Astrocyte of the spinal cord (primary cell): ENCODE measurements around the gene CHRNB2.
A peak's percentile ranks its signal among the peaks of the same experiment; 100 is the strongest.

ENCODE experiments used
- DNase-seq: peaks from one replicate; pipeline ENCODE4 v3.0.0; 2011; ENCODE audit warnings: low read depth, low spot score
- H3K4me3 ChIP-seq: 2 replicates; pipeline ENCODE4 v1.5.1; 2011; ENCODE audit warnings: low read depth, mild to moderate bottlenecking, low read length, moderate library complexity
- in situ Hi-C: cut with HindIII; loops from 2 replicates; pipeline ENCODE4 v1.10.0; 2017; ENCODE audit warnings: low sequenced_read_pairs
- TF ChIP-seq, protein P1 (sequence below): IDR thresholded peaks from 2 replicates; pipeline ENCODE4 v1.5.1; 2012; ENCODE audit warnings: low read depth, mild to moderate bottlenecking, low read length, inconsistent platforms

CHRNB2 gene

GRCh38 chr1:154607609-154608396, 40.2 kb downstream of the CHRNB2 start, which contains the start of gene ADAR:
Gene ADAR, minus strand, starts transcription at chr1:154608186. Its CDS starts 180 bp downstream, at chr1:154608006.
- peak within 1 kb of the TSS; percentile 77 for H3K4me3 ChIP-seq
- DNase-seq, result peak; percentile 96
- TF ChIP-seq, protein P1, sequence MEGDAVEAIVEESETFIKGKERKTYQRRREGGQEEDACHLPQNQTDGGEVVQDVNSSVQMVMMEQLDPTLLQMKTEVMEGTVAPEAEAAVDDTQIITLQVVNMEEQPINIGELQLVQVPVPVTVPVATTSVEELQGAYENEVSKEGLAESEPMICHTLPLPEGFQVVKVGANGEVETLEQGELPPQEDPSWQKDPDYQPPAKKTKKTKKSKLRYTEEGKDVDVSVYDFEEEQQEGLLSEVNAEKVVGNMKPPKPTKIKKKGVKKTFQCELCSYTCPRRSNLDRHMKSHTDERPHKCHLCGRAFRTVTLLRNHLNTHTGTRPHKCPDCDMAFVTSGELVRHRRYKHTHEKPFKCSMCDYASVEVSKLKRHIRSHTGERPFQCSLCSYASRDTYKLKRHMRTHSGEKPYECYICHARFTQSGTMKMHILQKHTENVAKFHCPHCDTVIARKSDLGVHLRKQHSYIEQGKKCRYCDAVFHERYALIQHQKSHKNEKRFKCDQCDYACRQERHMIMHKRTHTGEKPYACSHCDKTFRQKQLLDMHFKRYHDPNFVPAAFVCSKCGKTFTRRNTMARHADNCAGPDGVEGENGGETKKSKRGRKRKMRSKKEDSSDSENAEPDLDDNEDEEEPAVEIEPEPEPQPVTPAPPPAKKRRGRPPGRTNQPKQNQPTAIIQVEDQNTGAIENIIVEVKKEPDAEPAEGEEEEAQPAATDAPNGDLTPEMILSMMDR, result peak; percentile 9
- in situ Hi-C loops, result no loop called here

DNA sequence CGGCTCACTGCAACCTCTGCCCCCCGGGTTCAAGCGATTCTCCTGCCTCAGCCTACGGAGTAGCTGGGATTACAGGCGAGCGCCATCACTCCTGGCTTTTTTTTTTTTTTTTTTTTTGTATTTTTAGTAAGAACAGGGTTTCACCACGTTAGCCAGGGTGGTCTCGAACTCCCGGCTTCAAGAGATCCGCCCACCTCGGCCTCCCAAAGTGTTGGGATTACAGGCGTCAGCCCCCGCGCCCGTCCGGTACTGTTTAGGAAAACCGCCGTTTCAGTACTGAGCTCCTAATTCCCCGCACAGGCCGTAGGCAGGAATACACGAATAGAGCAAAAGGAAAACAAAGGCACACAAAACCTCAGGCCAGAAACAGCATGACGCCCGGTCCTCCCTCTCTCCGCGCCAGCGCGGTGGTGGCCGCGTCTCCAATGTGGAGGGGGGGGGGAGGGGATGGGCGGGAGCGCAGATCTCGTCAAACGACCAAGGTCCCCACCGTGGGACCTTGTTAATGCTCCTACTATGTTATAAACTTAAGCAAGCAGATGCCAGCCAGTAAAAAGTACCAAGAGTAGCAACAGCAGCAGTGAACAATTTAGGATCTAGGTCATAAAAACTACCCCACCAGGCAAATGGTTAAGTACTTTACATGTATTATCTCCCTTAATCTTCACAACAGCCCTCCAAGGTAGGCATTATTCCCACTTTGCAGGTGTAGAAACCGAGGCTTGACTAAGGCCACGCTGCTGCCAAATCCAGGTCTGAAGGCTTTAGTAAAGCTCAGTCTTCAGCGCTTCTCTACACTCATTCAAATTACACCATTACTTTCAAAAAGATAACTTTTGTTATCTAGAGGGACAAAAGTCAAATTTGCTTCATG, 41.1 kb downstream of the CHRNB2 start:
- H3K4me3 ChIP-seq, result peak overlapping the region; percentile 77
- DNase-seq, result peak; percentile 69
- in situ Hi-C loops, result no loop called here
- TF ChIP-seq, protein P1, result no peak

- in situ Hi-C loops, result no loop called here
- H3K4me3 ChIP-seq, result no peak overlapping the region
- TF ChIP-seq, protein P1, result no peak
- no peak for DNase-seq
Measured at GRCh38 chr1:154609398-154610380, 42.1 kb downstream of the CHRNB2 start.

- no peak for DNase-seq
- TF ChIP-seq, protein P1, result no peak
- in situ Hi-C loops, result no loop called here
- H3K4me3 ChIP-seq, result no peak overlapping the region
Measured at GRCh38 chr1:154611150-154611862, 43.7 kb downstream of the CHRNB2 start.

DNA sequence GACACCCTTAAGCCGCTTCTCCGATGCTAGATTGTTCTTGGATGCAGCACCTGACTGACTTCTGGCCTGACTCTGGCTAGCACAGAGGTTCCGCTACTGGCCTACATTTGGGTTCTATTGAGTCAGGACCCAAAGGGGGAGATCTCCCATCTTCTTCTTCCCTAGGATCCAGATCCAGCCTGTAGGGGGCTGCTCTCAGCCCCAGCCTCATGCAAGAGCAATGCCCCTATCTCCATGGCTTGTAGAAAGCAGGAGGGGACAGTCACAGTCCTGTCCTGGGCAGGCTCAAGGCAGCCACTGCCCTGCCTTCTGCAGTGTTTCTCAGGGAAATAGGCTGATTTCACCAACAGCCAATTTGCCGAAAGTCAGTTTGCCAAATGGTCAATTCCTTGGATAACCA, 46.7 kb downstream of the CHRNB2 start:
- TF ChIP-seq, protein P1, result no peak
- in situ Hi-C loops, result no loop called here

More for the DNA sequence above, 46.7 kb downstream of the CHRNB2 start:
- H3K4me3 ChIP-seq, result no peak overlapping the region
- DNase-seq, result no peak
